SK-N-SH treated with all-trans-retinoic acid at 6 μM for 48 hours (cell line): ENCODE measurements around the gene STEEP1.

ENCODE experiments used
- ATAC-seq: fragments of 200-7000 bp; cut with Tn5 transposase; 3 replicates; pipeline ENCODE4 v1.9.1; 2020; ENCODE audit warnings: mild to moderate bottlenecking, moderate library complexity
- ARNTL ChIP-seq: fragments of 450-650 bp; formaldehyde crosslinking; IDR thresholded peaks from 2 replicates; pipeline ENCODE4 v1.5.0; 2020; ENCODE audit warnings: low read depth, mild to moderate bottlenecking, moderate library complexity, borderline replicate concordance
- BACH2 ChIP-seq: fragments of 250-450 bp; sonication (Bioruptor Pico); IDR thresholded peaks from 2 replicates; pipeline ENCODE4 v1.9.0; 2021; ENCODE audit warnings: mild to moderate bottlenecking, borderline replicate concordance
- CSDC2 ChIP-seq: fragments of 250-450 bp; sonication (Bioruptor Pico); IDR thresholded peaks from 2 replicates; pipeline ENCODE4 v1.5.0; 2020; ENCODE audit warnings: mild to moderate bottlenecking, moderate library complexity
- ESRRG ChIP-seq: fragments of 250-450 bp; sonication (Bioruptor Pico); IDR thresholded peaks from 2 replicates; pipeline ENCODE4 v1.6.1; 2021; ENCODE audit warnings: mild to moderate bottlenecking
- GLIS3 ChIP-seq: fragments of 250-450 bp; sonication (Bioruptor Pico); IDR thresholded peaks from 2 replicates; pipeline ENCODE4 v1.5.0; 2020; ENCODE audit warnings: mild to moderate bottlenecking, moderate library complexity
- ISL1 ChIP-seq: fragments of 250-450 bp; sonication (Bioruptor Pico); IDR thresholded peaks from 2 replicates; pipeline ENCODE4 v2.1.2; 2022; ENCODE audit warnings: mild to moderate bottlenecking, moderate library complexity
- OSR1 ChIP-seq: fragments of 250-450 bp; sonication (Bioruptor Pico); IDR thresholded peaks from 2 replicates; pipeline ENCODE4 v1.8.0; 2022; ENCODE audit warnings: moderate library complexity, mild to moderate bottlenecking, inconsistent platforms
- PPARA ChIP-seq: fragments of 250-450 bp; sonication (Bioruptor Pico); IDR thresholded peaks from 2 replicates; pipeline ENCODE4 v1.5.0; 2020; ENCODE audit warnings: mild to moderate bottlenecking, borderline replicate concordance
- RARB ChIP-seq: fragments of 250-450 bp; sonication (Bioruptor Pico); IDR thresholded peaks from 2 replicates; pipeline ENCODE4 v1.8.0; 2021; ENCODE audit warnings: mild to moderate bottlenecking, moderate library complexity
- SNAI2 ChIP-seq: fragments of 250-450 bp; sonication (Bioruptor Pico); IDR thresholded peaks from 2 replicates; pipeline ENCODE4 v1.5.0; 2020; ENCODE audit warnings: mild to moderate bottlenecking, moderate library complexity
- TCF4 ChIP-seq: fragments of 250-450 bp; sonication (Bioruptor Pico); IDR thresholded peaks from 2 replicates; pipeline ENCODE4 v1.8.0; 2021; ENCODE audit warnings: mild to moderate bottlenecking, moderate library complexity, borderline replicate concordance
- TOX ChIP-seq: fragments of 250-450 bp; sonication (Bioruptor Pico); IDR thresholded peaks from 2 replicates; pipeline ENCODE4 v1.8.0; 2021; ENCODE audit warnings: mild to moderate bottlenecking, moderate library complexity, borderline replicate concordance
- ZC3H10 ChIP-seq: fragments of 250-450 bp; sonication (Bioruptor Pico); IDR thresholded peaks from 2 replicates; pipeline ENCODE4 v1.5.1; 2021; ENCODE audit warnings: mild to moderate bottlenecking, moderate library complexity
- ZFP3 ChIP-seq: fragments of 250-450 bp; sonication (Bioruptor Pico); IDR thresholded peaks from 2 replicates; pipeline ENCODE4 v1.5.0; 2020; ENCODE audit warnings: mild to moderate bottlenecking, moderate library complexity
- ZNF565 ChIP-seq: fragments of 450-650 bp; formaldehyde crosslinking; conservative IDR thresholded peaks from 2 replicates; pipeline ENCODE4 v1.5.0; 2020; ENCODE audit warnings: low read depth, mild to moderate bottlenecking, moderate library complexity
- ZNF70 ChIP-seq: fragments of 450-650 bp; formaldehyde crosslinking; IDR thresholded peaks from 2 replicates; pipeline ENCODE4 v1.5.0; 2020; ENCODE audit warnings: mild to moderate bottlenecking, moderate library complexity
- ZNF8 ChIP-seq: fragments of 450-650 bp; formaldehyde crosslinking; IDR thresholded peaks from 2 replicates; pipeline ENCODE4 v1.5.0; 2020; ENCODE audit warnings: mild to moderate bottlenecking, moderate library complexity
- TF ChIP-seq, protein P1 (sequence below): fragments of 250-450 bp; sonication (Bioruptor Pico); IDR thresholded peaks from 2 replicates; pipeline ENCODE4 v1.8.0; 2020; ENCODE audit warnings: mild to moderate bottlenecking, moderate library complexity, borderline replicate concordance
- TF ChIP-seq, protein P2 (sequence below): fragments of 250-450 bp; sonication (Bioruptor Pico); IDR thresholded peaks from 2 replicates; pipeline ENCODE4 v1.5.0; 2020; ENCODE audit warnings: mild to moderate bottlenecking, moderate library complexity
- TF ChIP-seq, protein P3 (sequence below): fragments of 250-450 bp; sonication (Bioruptor Pico); IDR thresholded peaks from 2 replicates; pipeline ENCODE4 v1.8.0; 2021; ENCODE audit warnings: low read depth, mild to moderate bottlenecking, moderate library complexity, borderline replicate concordance
- TF ChIP-seq, protein P4 (sequence below): fragments of 250-450 bp; sonication (Bioruptor Pico); IDR thresholded peaks from 2 replicates; pipeline ENCODE4 v1.5.1; 2021; ENCODE audit warnings: mild to moderate bottlenecking, moderate library complexity
- TF ChIP-seq, protein P5 (sequence below): fragments of 250-450 bp; sonication (Bioruptor Pico); IDR thresholded peaks from 2 replicates; pipeline ENCODE4 v1.5.1; 2020; ENCODE audit warnings: low read depth, mild to moderate bottlenecking, moderate library complexity

Gene STEEP1

DNA sequence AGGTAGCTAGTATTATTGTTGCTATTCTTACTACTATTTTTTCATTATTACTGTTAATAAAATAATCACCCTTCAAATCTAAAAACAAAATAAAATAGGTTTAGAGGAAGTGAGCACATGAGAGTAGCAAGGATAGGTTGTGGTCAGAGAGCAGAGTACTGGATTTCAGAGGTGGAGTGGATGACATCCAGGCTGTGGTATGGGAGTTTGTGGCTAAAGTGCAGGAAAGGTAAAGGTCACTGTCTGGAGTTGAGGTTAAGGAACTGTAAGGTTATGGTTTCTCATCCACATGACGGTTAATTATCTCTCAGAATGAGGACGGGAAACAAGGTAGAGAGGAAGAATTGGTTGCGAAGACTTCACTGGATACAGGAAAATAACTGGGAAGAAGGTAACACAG, 27.7 kb downstream of the STEEP1 start:
- ATAC-seq, result no peak
- TF ChIP-seq, protein P1, sequence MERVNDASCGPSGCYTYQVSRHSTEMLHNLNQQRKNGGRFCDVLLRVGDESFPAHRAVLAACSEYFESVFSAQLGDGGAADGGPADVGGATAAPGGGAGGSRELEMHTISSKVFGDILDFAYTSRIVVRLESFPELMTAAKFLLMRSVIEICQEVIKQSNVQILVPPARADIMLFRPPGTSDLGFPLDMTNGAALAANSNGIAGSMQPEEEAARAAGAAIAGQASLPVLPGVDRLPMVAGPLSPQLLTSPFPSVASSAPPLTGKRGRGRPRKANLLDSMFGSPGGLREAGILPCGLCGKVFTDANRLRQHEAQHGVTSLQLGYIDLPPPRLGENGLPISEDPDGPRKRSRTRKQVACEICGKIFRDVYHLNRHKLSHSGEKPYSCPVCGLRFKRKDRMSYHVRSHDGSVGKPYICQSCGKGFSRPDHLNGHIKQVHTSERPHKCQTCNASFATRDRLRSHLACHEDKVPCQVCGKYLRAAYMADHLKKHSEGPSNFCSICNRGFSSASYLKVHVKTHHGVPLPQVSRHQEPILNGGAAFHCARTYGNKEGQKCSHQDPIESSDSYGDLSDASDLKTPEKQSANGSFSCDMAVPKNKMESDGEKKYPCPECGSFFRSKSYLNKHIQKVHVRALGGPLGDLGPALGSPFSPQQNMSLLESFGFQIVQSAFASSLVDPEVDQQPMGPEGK (CRISPR knock-in tag), result no peak
- TF ChIP-seq ZFP3 (CRISPR knock-in tag) (no peak), GLIS3 (CRISPR knock-in tag) (no peak), ZNF565 (no peak), ZNF70 (CRISPR knock-in tag) (no peak), SNAI2 (CRISPR knock-in tag) (no peak), TOX (CRISPR knock-in tag) (no peak), OSR1 (CRISPR knock-in tag) (no peak), ZC3H10 (no peak), CSDC2 (CRISPR knock-in tag) (no peak), ISL1 (CRISPR knock-in tag) (no peak), TCF4 (no peak), BACH2 (CRISPR knock-in tag) (no peak)
- TF ChIP-seq, protein P2, sequence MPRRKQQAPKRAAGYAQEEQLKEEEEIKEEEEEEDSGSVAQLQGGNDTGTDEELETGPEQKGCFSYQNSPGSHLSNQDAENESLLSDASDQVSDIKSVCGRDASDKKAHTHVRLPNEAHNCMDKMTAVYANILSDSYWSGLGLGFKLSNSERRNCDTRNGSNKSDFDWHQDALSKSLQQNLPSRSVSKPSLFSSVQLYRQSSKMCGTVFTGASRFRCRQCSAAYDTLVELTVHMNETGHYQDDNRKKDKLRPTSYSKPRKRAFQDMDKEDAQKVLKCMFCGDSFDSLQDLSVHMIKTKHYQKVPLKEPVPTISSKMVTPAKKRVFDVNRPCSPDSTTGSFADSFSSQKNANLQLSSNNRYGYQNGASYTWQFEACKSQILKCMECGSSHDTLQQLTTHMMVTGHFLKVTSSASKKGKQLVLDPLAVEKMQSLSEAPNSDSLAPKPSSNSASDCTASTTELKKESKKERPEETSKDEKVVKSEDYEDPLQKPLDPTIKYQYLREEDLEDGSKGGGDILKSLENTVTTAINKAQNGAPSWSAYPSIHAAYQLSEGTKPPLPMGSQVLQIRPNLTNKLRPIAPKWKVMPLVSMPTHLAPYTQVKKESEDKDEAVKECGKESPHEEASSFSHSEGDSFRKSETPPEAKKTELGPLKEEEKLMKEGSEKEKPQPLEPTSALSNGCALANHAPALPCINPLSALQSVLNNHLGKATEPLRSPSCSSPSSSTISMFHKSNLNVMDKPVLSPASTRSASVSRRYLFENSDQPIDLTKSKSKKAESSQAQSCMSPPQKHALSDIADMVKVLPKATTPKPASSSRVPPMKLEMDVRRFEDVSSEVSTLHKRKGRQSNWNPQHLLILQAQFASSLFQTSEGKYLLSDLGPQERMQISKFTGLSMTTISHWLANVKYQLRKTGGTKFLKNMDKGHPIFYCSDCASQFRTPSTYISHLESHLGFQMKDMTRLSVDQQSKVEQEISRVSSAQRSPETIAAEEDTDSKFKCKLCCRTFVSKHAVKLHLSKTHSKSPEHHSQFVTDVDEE (CRISPR knock-in tag), result no peak
- TF ChIP-seq, protein P3, sequence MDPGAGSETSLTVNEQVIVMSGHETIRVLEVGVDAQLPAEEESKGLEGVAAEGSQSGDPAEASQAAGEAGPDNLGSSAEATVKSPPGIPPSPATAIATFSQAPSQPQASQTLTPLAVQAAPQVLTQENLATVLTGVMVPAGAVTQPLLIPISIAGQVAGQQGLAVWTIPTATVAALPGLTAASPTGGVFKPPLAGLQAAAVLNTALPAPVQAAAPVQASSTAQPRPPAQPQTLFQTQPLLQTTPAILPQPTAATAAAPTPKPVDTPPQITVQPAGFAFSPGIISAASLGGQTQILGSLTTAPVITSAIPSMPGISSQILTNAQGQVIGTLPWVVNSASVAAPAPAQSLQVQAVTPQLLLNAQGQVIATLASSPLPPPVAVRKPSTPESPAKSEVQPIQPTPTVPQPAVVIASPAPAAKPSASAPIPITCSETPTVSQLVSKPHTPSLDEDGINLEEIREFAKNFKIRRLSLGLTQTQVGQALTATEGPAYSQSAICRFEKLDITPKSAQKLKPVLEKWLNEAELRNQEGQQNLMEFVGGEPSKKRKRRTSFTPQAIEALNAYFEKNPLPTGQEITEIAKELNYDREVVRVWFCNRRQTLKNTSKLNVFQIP (CRISPR knock-in tag), result no peak

DNA sequence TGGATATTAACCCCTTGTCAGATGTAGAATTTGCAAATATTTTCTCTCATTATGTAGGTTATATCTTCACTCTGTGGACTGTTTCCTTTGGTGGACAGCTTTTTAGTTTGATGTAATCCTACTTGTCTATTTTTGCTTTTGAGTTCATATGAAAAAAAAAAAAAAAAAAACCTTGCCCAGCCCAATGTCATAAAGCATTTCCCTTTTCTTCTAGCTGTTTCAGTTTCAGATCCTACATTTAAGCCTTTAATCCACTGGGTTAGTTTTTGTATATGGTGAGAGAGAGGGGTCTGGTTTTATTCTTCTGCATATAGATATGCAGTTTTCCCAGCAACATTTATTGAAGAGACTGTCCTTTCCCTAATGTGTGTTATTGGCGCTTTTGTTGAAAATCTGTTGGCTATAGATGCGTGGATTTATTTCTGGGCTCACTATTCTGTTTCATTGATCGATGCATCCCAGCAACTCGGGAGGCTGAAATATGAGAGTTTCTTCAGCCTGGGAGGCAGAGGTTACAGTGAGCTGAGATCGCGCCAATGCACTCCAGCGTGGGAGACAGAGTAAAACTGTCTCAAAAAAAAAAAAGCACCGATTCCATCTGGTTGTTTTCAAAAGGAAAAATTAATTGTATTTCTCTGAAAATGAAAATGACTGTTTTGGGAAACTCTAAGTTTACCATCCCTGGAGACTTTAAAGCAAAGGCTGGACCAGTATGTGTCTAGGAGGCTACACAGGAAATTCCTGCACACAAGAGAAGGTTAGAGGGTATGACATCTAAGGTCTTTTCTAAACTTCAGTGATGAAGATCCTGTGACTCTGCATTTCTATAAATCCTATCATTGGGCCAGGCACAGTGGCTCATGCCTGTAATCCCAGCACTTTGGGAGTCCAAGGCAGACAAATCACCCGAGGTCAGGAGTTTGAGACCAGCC, 35.6 kb downstream of the STEEP1 start:
- ATAC-seq, result no peak
- TF ChIP-seq ZNF70 (CRISPR knock-in tag) (no peak), ARNTL (CRISPR knock-in tag) (no peak), ZNF8 (CRISPR knock-in tag) (no peak), RARB (CRISPR knock-in tag) (no peak), ZNF565 (no peak), PPARA (CRISPR knock-in tag) (no peak), ESRRG (CRISPR knock-in tag) (no peak), OSR1 (CRISPR knock-in tag) (no peak), BACH2 (CRISPR knock-in tag) (no peak)
- TF ChIP-seq, protein P4, sequence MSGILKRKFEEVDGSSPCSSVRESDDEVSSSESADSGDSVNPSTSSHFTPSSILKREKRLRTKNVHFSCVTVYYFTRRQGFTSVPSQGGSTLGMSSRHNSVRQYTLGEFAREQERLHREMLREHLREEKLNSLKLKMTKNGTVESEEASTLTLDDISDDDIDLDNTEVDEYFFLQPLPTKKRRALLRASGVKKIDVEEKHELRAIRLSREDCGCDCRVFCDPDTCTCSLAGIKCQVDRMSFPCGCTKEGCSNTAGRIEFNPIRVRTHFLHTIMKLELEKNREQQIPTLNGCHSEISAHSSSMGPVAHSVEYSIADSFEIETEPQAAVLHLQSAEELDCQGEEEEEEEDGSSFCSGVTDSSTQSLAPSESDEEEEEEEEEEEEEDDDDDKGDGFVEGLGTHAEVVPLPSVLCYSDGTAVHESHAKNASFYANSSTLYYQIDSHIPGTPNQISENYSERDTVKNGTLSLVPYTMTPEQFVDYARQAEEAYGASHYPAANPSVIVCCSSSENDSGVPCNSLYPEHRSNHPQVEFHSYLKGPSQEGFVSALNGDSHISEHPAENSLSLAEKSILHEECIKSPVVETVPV (CRISPR knock-in tag), result no peak
- TF ChIP-seq, protein P5, sequence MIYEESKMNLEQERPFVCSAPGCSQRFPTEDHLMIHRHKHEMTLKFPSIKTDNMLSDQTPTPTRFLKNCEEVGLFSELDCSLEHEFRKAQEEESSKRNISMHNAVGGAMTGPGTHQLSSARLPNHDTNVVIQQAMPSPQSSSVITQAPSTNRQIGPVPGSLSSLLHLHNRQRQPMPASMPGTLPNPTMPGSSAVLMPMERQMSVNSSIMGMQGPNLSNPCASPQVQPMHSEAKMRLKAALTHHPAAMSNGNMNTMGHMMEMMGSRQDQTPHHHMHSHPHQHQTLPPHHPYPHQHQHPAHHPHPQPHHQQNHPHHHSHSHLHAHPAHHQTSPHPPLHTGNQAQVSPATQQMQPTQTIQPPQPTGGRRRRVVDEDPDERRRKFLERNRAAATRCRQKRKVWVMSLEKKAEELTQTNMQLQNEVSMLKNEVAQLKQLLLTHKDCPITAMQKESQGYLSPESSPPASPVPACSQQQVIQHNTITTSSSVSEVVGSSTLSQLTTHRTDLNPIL, result no peak
- TF ChIP-seq, protein P3 (CRISPR knock-in tag), result no peak
- TF ChIP-seq, protein P1 (CRISPR knock-in tag), result no peak
